HG02588 (cell line): ENCODE data around the gene PRSS53.
"Not testable (repeated sequence)": the region's sequence is repeated elsewhere in the genome, so short reads cannot be mapped to it uniquely, and the experiment has no call there.

Experiments used
- ATAC-seq: cut with Tn5 transposase; IDR thresholded peaks from one replicate; pipeline ENCODE4 v1.9.1; 2021; ENCODE audit warnings: mild to moderate bottlenecking, moderate library complexity; ENCODE audit not compliant: unreplicated experiment

Gene PRSS53

GRCh38 chr16:31118223-31119155, 29.7 kb upstream of the PRSS53 start:
- ATAC-seq, result no peak

- ATAC-seq, result peak; percentile 88
These were observed 28.9 kb upstream of the PRSS53 start, which contains the start of gene KAT8 for GRCh38 chr16:31117384-31118222. KAT8 (plus strand) TSS chr16:31117664; CDS start chr16:31117682, 18 bp downstream.

- no peak for ATAC-seq
These were observed 25.7 kb upstream of the PRSS53 start for GRCh38 chr16:31114468-31114867.

GRCh38 chr16:31113121-31114120, 24.7 kb upstream of the PRSS53 start:
- no peak for ATAC-seq

GRCh38 chr16:31112711-31113110, 24.0 kb upstream of the PRSS53 start:
- no peak for ATAC-seq

GRCh38 chr16:31111881-31112466, 23.2 kb upstream of the PRSS53 start:
- no peak for ATAC-seq

- ATAC-seq, result no peak
These were observed 21.6 kb upstream of the PRSS53 start for GRCh38 chr16:31110106-31111034.

- ATAC-seq, result no peak
These were observed 20.9 kb upstream of the PRSS53 start for GRCh38 chr16:31109622-31110021.

GRCh38 chr16:31108794-31109558, 20.2 kb upstream of the PRSS53 start:
- ATAC-seq, result peak; percentile 4

- peak; percentile 79 for ATAC-seq
These were observed 19.5 kb upstream of the PRSS53 start, which contains the start of gene BCKDK for GRCh38 chr16:31108035-31108793. BCKDK (plus strand) TSS chr16:31108386; CDS start chr16:31109224, 838 bp downstream.

GRCh38 chr16:31107465-31107867, 18.7 kb upstream of the PRSS53 start:
- peak; percentile 41 for ATAC-seq

GRCh38 chr16:31106509-31107464, 18.0 kb upstream of the PRSS53 start:
- ATAC-seq, result no peak

GRCh38 chr16:31105677-31106213, 17.0 kb upstream of the PRSS53 start:
- ATAC-seq, result peak; percentile 35

- not testable (repeated sequence) for ATAC-seq
These were observed 12.3 kb upstream of the PRSS53 start for GRCh38 chr16:31100876-31101641.
